ENCODE results near the gene MRPS2. TPM values are rescaled to one million over a fixed set of nuclear protein-coding genes. Genes with fewer than 3 reads are reported as not detected.

The MRPS2 gene
- total RNA-seq, 1 experiment from 2014 or later = 65.5 TPM

- Histone ChIP-seq H3K27me3 (replicated peaks; ENCODE audit: control insufficient read depth, insufficient read depth, low read length) (no peaks in the 10 kb centered on the region), H3K9me3 (no peaks in the 10 kb centered on the region), H3K4me1 (peaks cover 12% of the 10 kb centered on the region; the same call in 1 of the 2 replicates), H3K36me3 (ENCODE audit: control insufficient read depth, insufficient read depth, low read length) (peaks cover 9% of the 10 kb centered on the region), H3K4me3 (ENCODE audit: low read depth, low read length) (peak overlapping the region; percentile 91)
- POLR2A ChIA-PET = no interaction called here
- Mint-ChIP-seq H3K27me3 (ENCODE audit: insufficient read depth, unreplicated experiment) (no peaks in the 10 kb centered on the region), H3K27ac (ENCODE audit: unreplicated experiment) (peak overlapping the region; percentile 89), H3K36me3 (ENCODE audit: insufficient read depth, unreplicated experiment) (peaks cover 34% of the 10 kb centered on the region), H3K4me3 (ENCODE audit: unreplicated experiment) (peak overlapping the region; percentile 75), H3K9me3 (ENCODE audit: unreplicated experiment) (no peaks in the 10 kb centered on the region), H3K4me1 (ENCODE audit: low read depth, unreplicated experiment) (no peaks in the 10 kb centered on the region)
- intact Hi-C loops (cut with micrococcal nuclease; ENCODE audit: unreplicated experiment) = loop anchor here (2.0 kb wide), 1 partner anchor 19 kb away; no protein-coding TSS in a partner anchor
- no TSS peak for BruUV-seq (replicated peaks)
- DNase-seq = no peak
- CTCF ChIA-PET = interaction anchor here (0.5 kb wide), 1 partner anchor 19 kb away, joined by 3 read pairs; no protein-coding TSS in a partner anchor
- no peak for TF ChIP-seq CTCF (IDR thresholded peaks at IDR 0.05; ENCODE audit: insufficient read depth in 1 of 2, low read depth in 1 of 2, low read length in 1 of 2, severe bottlenecking in 1 of 2, unreplicated experiment in 1 of 2)
Observed at GRCh38 chr9:135500071-135500524, 384 bp upstream of the MRPS2 start.

GRCh38 chr9:135501261-135502167, 1.0 kb downstream of the MRPS2 start:
- no TSS peak for BruUV-seq (replicated peaks)
- Mint-ChIP-seq H3K27me3 (ENCODE audit: insufficient read depth, unreplicated experiment) (no peaks in the 10 kb centered on the region), H3K36me3 (ENCODE audit: insufficient read depth, unreplicated experiment) (peaks cover 38% of the 10 kb centered on the region), H3K4me1 (ENCODE audit: low read depth, unreplicated experiment) (no peaks in the 10 kb centered on the region), H3K27ac (ENCODE audit: unreplicated experiment) (no peak overlapping the region), H3K4me3 (ENCODE audit: unreplicated experiment) (peak overlapping the region; percentile 75), H3K9me3 (ENCODE audit: unreplicated experiment) (no peaks in the 10 kb centered on the region)
- DNase-seq = peak in 1 of 2 experiments; percentile 65
- Histone ChIP-seq H3K4me1 (peaks cover 12% of the 10 kb centered on the region; the same call in 1 of the 2 replicates), H3K36me3 (ENCODE audit: control insufficient read depth, insufficient read depth, low read length) (peaks cover 9% of the 10 kb centered on the region), H3K27me3 (replicated peaks; ENCODE audit: control insufficient read depth, insufficient read depth, low read length) (no peaks in the 10 kb centered on the region), H3K4me3 (ENCODE audit: low read depth, low read length) (peak overlapping the region; percentile 91), H3K9me3 (no peaks in the 10 kb centered on the region)
- no peak for TF ChIP-seq CTCF (IDR thresholded peaks at IDR 0.05; ENCODE audit: insufficient read depth in 1 of 2, low read depth in 1 of 2, low read length in 1 of 2, severe bottlenecking in 1 of 2, unreplicated experiment in 1 of 2)
- ChIA-PET POLR2A (no interaction called here), CTCF (no interaction called here)
- intact Hi-C loops (cut with micrococcal nuclease; ENCODE audit: unreplicated experiment) = loop anchor here (2.0 kb wide), 1 partner anchor 21 kb away; no protein-coding TSS in a partner anchor

- CTCF ChIA-PET = no interaction called here
Observed at GRCh38 chr9:135502168-135502872, 1.8 kb downstream of the MRPS2 start.

More at GRCh38 chr9:135502168-135502872, 1.8 kb downstream of the MRPS2 start:
- no TSS peak for BruUV-seq (replicated peaks)
- Histone ChIP-seq H3K9me3 (no peaks in the 10 kb centered on the region), H3K4me3 (ENCODE audit: low read depth, low read length) (no peak overlapping the region), H3K27me3 (replicated peaks; ENCODE audit: control insufficient read depth, insufficient read depth, low read length) (no peaks in the 10 kb centered on the region), H3K36me3 (ENCODE audit: control insufficient read depth, insufficient read depth, low read length) (peaks cover 9% of the 10 kb centered on the region), H3K4me1 (peaks cover 12% of the 10 kb centered on the region; the same call in 1 of the 2 replicates)
- no peak for DNase-seq
- Mint-ChIP-seq H3K9me3 (ENCODE audit: unreplicated experiment) (no peaks in the 10 kb centered on the region), H3K27me3 (ENCODE audit: insufficient read depth, unreplicated experiment) (no peaks in the 10 kb centered on the region), H3K27ac (ENCODE audit: unreplicated experiment) (no peak overlapping the region), H3K36me3 (ENCODE audit: insufficient read depth, unreplicated experiment) (peaks cover 38% of the 10 kb centered on the region), H3K4me3 (ENCODE audit: unreplicated experiment) (peak overlapping the region; percentile 75), H3K4me1 (ENCODE audit: low read depth, unreplicated experiment) (no peaks in the 10 kb centered on the region)
- intact Hi-C loops (cut with micrococcal nuclease; ENCODE audit: unreplicated experiment) = no loop called here
- TF ChIP-seq CTCF (IDR thresholded peaks at IDR 0.05; ENCODE audit: insufficient read depth in 1 of 2, low read depth in 1 of 2, low read length in 1 of 2, severe bottlenecking in 1 of 2, unreplicated experiment in 1 of 2) = no peak
- POLR2A ChIA-PET = no interaction called here

Data from Caco-2 (cell line).